Kidney (tissue), 14 donors: ENCODE results near the gene C1QL4. TPM values are rescaled to one million over a fixed set of nuclear protein-coding genes. Genes with fewer than 3 reads are reported as not detected.

Source experiments
- DNase-seq, 5 donors: peaks; one replicate each; pipeline ENCODE4 v3.0.0-alpha.2; 2013 to 2020
- FAIRE-seq: peaks from 2 replicates; lab custom pipeline; 2012; peaks lifted over from hg19 to GRCh38; lab: Jason Lieb, UNC
- H3K27ac ChIP-seq, 2 donors: one replicate each; pipeline ENCODE4 v1.7.0; 2013; ENCODE audit warnings: low read depth in 2 of 2, low read length in 2 of 2, inconsistent platforms in 1 of 2
- H3K27me3 ChIP-seq: one replicate; pipeline ENCODE4 v1.7.1; 2013; ENCODE audit warnings: low read length, inconsistent platforms; ENCODE audit not compliant: control insufficient read depth, insufficient read depth
- H3K36me3 ChIP-seq, 3 donors: one replicate each; pipeline versions ENCODE4 v1.7.0 to v1.7.1; 2013; ENCODE audit warnings: low read length in 3 of 3, control low read depth in 1 of 3, inconsistent platforms in 1 of 3; ENCODE audit not compliant: insufficient read depth in 3 of 3, control insufficient read depth in 2 of 3
- H3K4me1 ChIP-seq, 3 donors: one replicate each; pipeline versions ENCODE4 v1.7.0 to v1.7.1; 2013; ENCODE audit warnings: low read length in 3 of 3, inconsistent platforms in 1 of 3, low read depth in 1 of 3; ENCODE audit not compliant: control insufficient read depth in 2 of 3, insufficient read depth in 2 of 3
- H3K4me3 ChIP-seq, 3 donors: one replicate each; pipeline versions ENCODE4 v1.7.0 to v1.8.1; 2013; ENCODE audit warnings: low read length in 3 of 3, control low read depth in 1 of 3, inconsistent platforms in 1 of 3
- H3K9ac ChIP-seq, 3 donors: one replicate each; pipeline versions ENCODE4 v1.7.0 to v1.7.1; 2013; ENCODE audit warnings: low read length in 3 of 3, control low read depth in 1 of 3, inconsistent platforms in 1 of 3
- H3K9me3 ChIP-seq, 3 donors: one replicate each; pipeline versions ENCODE4 v1.7.0 to v1.7.1; 2013; ENCODE audit warnings: low read length in 3 of 3, control low read depth in 1 of 3, inconsistent platforms in 1 of 3; ENCODE audit not compliant: control insufficient read depth in 2 of 3, insufficient read depth in 1 of 3
- CTCF ChIP-seq: IDR thresholded peaks from 3 replicates; pipeline ENCODE4 v1.5.1; 2012; ENCODE audit warnings: mild to moderate bottlenecking, moderate library complexity, borderline replicate concordance; ENCODE audit not compliant: insufficient read depth; ENCODE audit errors: extremely low read depth
- intact Hi-C: fragments of 100-400 bp; cut with DNase I; formaldehyde crosslinking; loops from one replicate; pipeline ENCODE4 v1.11.1; 2022
- polyA plus RNA-seq: library from polyadenylated mRNA; stranded (reverse); fragments of 350-450 nt; fragmentation: Illumina TruSeq; extraction: RNeasy Lipid Tissue Mini Kit (QIAGEN cat#74804); gene quantifications from one replicate; pipeline ENCODE4 v1.2.3, GENCODE V29; 2014; ENCODE audit warnings: low read depth, low replicate concordance; ENCODE audit not compliant: insufficient read depth
- total RNA-seq: library from RNA; stranded (reverse); fragmentation: NEBNext Ultra II Directional; extraction: Animal tissue kit (Norgen Biotek cat#: 25700); gene quantifications from one replicate; pipeline ENCODE4 v1.2.1, GENCODE V29; 2021
- donor health status: control.
- donor health status: control.
- donor health status: control.
- donor health status: control.
- donor health status: control.
- donor health status: DM: yes; HTN: yes; CAD: no.
- donor health status: Normal renal cell carcinoma (clear cell type).

The C1QL4 gene
- total and polyA plus RNA-seq, 2 donors from 2014 or later: 1.0 TPM; not detected in 1

- Histone ChIP-seq H3K27me3 (no peaks in the 10 kb centered on the region), H3K4me3 (no peak overlapping the region), H3K36me3 (no peaks in the 10 kb centered on the region), H3K27ac (no peak overlapping the region), H3K4me1 (peaks cover 0 to 2% (median 0%) of the 10 kb centered on the region in 3 donors), H3K9me3 (no peaks in the 10 kb centered on the region), H3K9ac (no peak overlapping the region)
- FAIRE-seq (no peak), DNase-seq (no peak)
- no peak for TF ChIP-seq CTCF
- intact Hi-C loops: no loop called here
Measured at GRCh38 chr12:49365542-49365941, 28.6 kb upstream of the C1QL4 start.

GRCh38 chr12:49364989-49365388, 28.0 kb upstream of the C1QL4 start:
- no peaks in the 10 kb centered on the region for H3K9me3 ChIP-seq
- H3K4me3 ChIP-seq: no peak overlapping the region
- H3K27ac ChIP-seq: no peak overlapping the region
- no peak for FAIRE-seq
- no peaks in the 10 kb centered on the region for H3K36me3 ChIP-seq
- no peak for DNase-seq
- no peaks in the 10 kb centered on the region for H3K27me3 ChIP-seq
- no peak for TF ChIP-seq CTCF
- H3K4me1 ChIP-seq: peaks cover 0 to 2% (median 0%) of the 10 kb centered on the region in 3 donors
- no peak overlapping the region for H3K9ac ChIP-seq
- intact Hi-C loops: no loop called here

- no peak for FAIRE-seq
- no peak for TF ChIP-seq CTCF
- intact Hi-C loops: no loop called here
- no peaks in the 10 kb centered on the region for H3K4me1 ChIP-seq
- no peak overlapping the region for H3K27ac ChIP-seq
- no peak for DNase-seq
- H3K9ac ChIP-seq: no peak overlapping the region
- H3K36me3 ChIP-seq: no peaks in the 10 kb centered on the region
- no peaks in the 10 kb centered on the region for H3K9me3 ChIP-seq
- no peaks in the 10 kb centered on the region for H3K27me3 ChIP-seq
- no peak overlapping the region for H3K4me3 ChIP-seq
Measured at GRCh38 chr12:49362077-49362476, 25.1 kb upstream of the C1QL4 start.

GRCh38 chr12:49359671-49360070, 22.7 kb upstream of the C1QL4 start:
- Histone ChIP-seq H3K36me3 (no peaks in the 10 kb centered on the region), H3K4me1 (no peaks in the 10 kb centered on the region), H3K27ac (no peak overlapping the region), H3K9me3 (no peaks in the 10 kb centered on the region), H3K4me3 (no peak overlapping the region), H3K27me3 (no peaks in the 10 kb centered on the region), H3K9ac (no peak overlapping the region)
- TF ChIP-seq CTCF: no peak
- intact Hi-C loops: loop anchor here (5.0 kb wide), 1 partner anchor 153 kb away; no protein-coding TSS in a partner anchor
- no peak for FAIRE-seq
- no peak for DNase-seq
